GM12878 (cell line): ENCODE data around the gene ASAP2. TPM values are rescaled to one million over a fixed set of nuclear protein-coding genes. Genes with fewer than 3 reads are reported as not detected.

Experiments used
- ATAC-seq: fragments of 200-7000 bp; cut with Tn5 transposase; 3 replicates; pipeline ENCODE4 v1.9.1; 2020; ENCODE audit warnings: mild to moderate bottlenecking, moderate library complexity
- BruUV-seq: library from RNA; stranded (reverse); fragments of 400-500 nt; replicated peaks from 2 replicates; lab custom pipeline; 2021; lab: Mats Ljungman, UMichigan
- CTCF ChIA-PET: fragments of 300-600 bp; sonication (Branson Sonifier 250); formaldehyde crosslinking; extraction: SDS; loops from one replicate; lab custom pipeline; 2021; ENCODE audit warnings: inconsistent platforms; lab: Yijun Ruan, JAX
- POLR2A ChIA-PET: fragments of 350-600 bp; formaldehyde crosslinking; extraction: SDS; loops from one replicate; lab custom pipeline; 2021; ENCODE audit warnings: inconsistent platforms; lab: Charles Lee
- RAD21 ChIA-PET: fragments of 300-600 bp; sonication (Branson Sonifier 250); formaldehyde crosslinking; loops from one replicate; lab custom pipeline; 2023; ENCODE audit warnings: antibody characterized with exemption; ENCODE audit not compliant: unreplicated experiment; lab: Charles Lee
- SMC1A ChIA-PET: fragments of 300-600 bp; sonication (Branson Sonifier 250); formaldehyde crosslinking; loops from one replicate; lab custom pipeline; 2023; ENCODE audit not compliant: unreplicated experiment, uncharacterized antibody; lab: Charles Lee
- DNase-seq: peaks from one replicate; pipeline ENCODE4 v3.0.0-alpha.2; 2011; ENCODE audit warnings: low read depth, low spot score
- FAIRE-seq: peaks from 3 replicates; lab custom pipeline; 2011; peaks lifted over from hg19 to GRCh38; lab: Jason Lieb, UNC
- H2AFZ ChIP-seq: 2 replicates; pipeline ENCODE4 v1.6.0; 2011; ENCODE audit warnings: low read depth, low read length, control low read depth; ENCODE audit not compliant: control insufficient read depth
- H3K27ac ChIP-seq: 2 replicates; pipeline ENCODE4 v1.5.1; 2011; ENCODE audit warnings: control low read depth; ENCODE audit not compliant: control insufficient read depth, insufficient read depth
- H3K27me3 ChIP-seq, 2 experiments: replicated peaks in 1 of 2; 2 replicates each; pipeline versions ENCODE4 v1.6.0 to v1.6.1; 2011; ENCODE audit warnings: low read length in 1 of 2; ENCODE audit not compliant: control insufficient read depth in 2 of 2, insufficient read depth in 2 of 2
- H3K36me3 ChIP-seq, 2 experiments: 2 replicates each; pipeline ENCODE4 v1.5.1; 2011; ENCODE audit warnings: low read length in 1 of 2; ENCODE audit not compliant: control insufficient read depth in 2 of 2, insufficient read depth in 2 of 2
- H3K4me1 ChIP-seq: 2 replicates; pipeline ENCODE4 v1.6.1; 2011; ENCODE audit warnings: mild to moderate bottlenecking, low read length, moderate library complexity, mixed read lengths; ENCODE audit not compliant: control insufficient read depth, insufficient read depth
- H3K4me2 ChIP-seq: 2 replicates; pipeline ENCODE4 v1.6.0; 2011; ENCODE audit warnings: control low read depth; ENCODE audit not compliant: control insufficient read depth, insufficient read depth
- H3K4me3 ChIP-seq: fragments of 200-600 bp; sonication (generic); 2 replicates; pipeline ENCODE4 v1.5.1; 2016
- H3K79me2 ChIP-seq: 2 replicates; pipeline ENCODE4 v1.6.0; 2011; ENCODE audit warnings: low read length; ENCODE audit not compliant: control insufficient read depth, insufficient read depth
- H3K9ac ChIP-seq: 2 replicates; pipeline ENCODE4 v1.8.0; 2011; ENCODE audit warnings: low read length, control low read depth, mixed read lengths; ENCODE audit not compliant: control insufficient read depth, insufficient read depth
- H3K9me3 ChIP-seq: replicated peaks from 3 replicates; pipeline ENCODE4 v1.5.1; 2011; ENCODE audit warnings: mild to moderate bottlenecking, low read length; ENCODE audit not compliant: control insufficient read depth, insufficient read depth
- H4K20me1 ChIP-seq: 2 replicates; pipeline ENCODE4 v1.6.0; 2011; ENCODE audit not compliant: control insufficient read depth, insufficient read depth
- JUNB ChIP-seq: IDR thresholded peaks from 2 replicates; pipeline ENCODE4 v1.6.1; 2016; ENCODE audit warnings: antibody characterized with exemption, mild to moderate bottlenecking
- LARP7 ChIP-seq: fragments of 450-650 bp; IDR thresholded peaks from 2 replicates; pipeline ENCODE4 v1.6.1; 2017; ENCODE audit warnings: mild to moderate bottlenecking
- MXI1 ChIP-seq: fragments of 150-350 bp; IDR thresholded peaks from 2 replicates; pipeline ENCODE4 v1.6.1; 2011; ENCODE audit warnings: low read depth, mild to moderate bottlenecking, inconsistent platforms, low read length, improper control_type of control experiment
- YY1 ChIP-seq: IDR thresholded peaks from 2 replicates; pipeline ENCODE4 v1.6.1; 2011; ENCODE audit warnings: low read depth, mild to moderate bottlenecking, low read length
- WGBS: methylation state at CpG from one replicate; pipeline ENCODE4 v1.1.6; 2016; ENCODE audit warnings: low lambda C conversion rate; ENCODE audit not compliant: insufficient replicate concordance, insufficient coverage; ENCODE audit errors: missing lambda C conversion rate; 5-methylcytosine and 5-hydroxymethylcytosine counted together
- in situ Hi-C: fragments of 300-500 bp; cut with MboI; formaldehyde crosslinking; loops from 9 replicates; pipeline ENCODE4 v1.14.3; 2018; ENCODE audit warnings: mixed read lengths
- intact Hi-C: fragments of 100-400 bp; cut with micrococcal nuclease; formaldehyde crosslinking; loops from one replicate; pipeline ENCODE4 v1.14.2; 2022; ENCODE audit not compliant: unreplicated experiment
- polyA plus RNA-seq, 11 experiments: library from polyadenylated mRNA; depleted of rRNA in 4 of 11; unstranded in 6 of 11; stranded (reverse) in 5 of 11; fragments of >200 nt; fragmentation: Nextera tagmentation in 4 of 11; fragmentation: Illumina TruSeq in 1 of 11; extraction: Ambion mirVana in 4 of 11; extraction: Trizol in 1 of 11; gene quantifications; 1 replicate in 1 of 11; 2 replicates in 10 of 11; pipeline versions ENCODE4 v1.2.1 to v1.2.3, GENCODE V29; 2011 to 2016; ENCODE audit warnings: inconsistent platforms in 2 of 11, missing spikeins in 2 of 11, low read depth in 1 of 11
- total RNA-seq, 4 experiments: library from RNA; depleted of rRNA in 3 of 4; stranded (reverse); fragments of >200 nt in 3 of 4; fragmentation: Illumina TruSeq in 1 of 4; extraction: Trizol in 1 of 4; gene quantifications; 2 replicates each; pipeline versions ENCODE4 v1.2.1 to v1.2.3, GENCODE V29; 2013 to 2021

The ASAP2 gene
- total and polyA plus RNA-seq, 10 of the 15 experiments (the other 5 are each of a cell fraction or from before 2014, with no cell fraction given) = 0.05 to 0.27 (median 0.07) TPM; not detected in 4

- no peaks in the 10 kb centered on the region for H3K36me3 ChIP-seq
- in situ Hi-C loops (no loop called here), intact Hi-C loops (no loop called here)
- H3K4me3 ChIP-seq = no peak overlapping the region
- ATAC-seq (no peak), FAIRE-seq (no peak), DNase-seq (no peak)
- ChIA-PET RAD21 (interaction anchor here (1.2 kb wide), 1 partner anchor 26 kb away, joined by 4 read pairs; no protein-coding TSS in a partner anchor), SMC1A (interaction anchor here (0.8 to 1.2 kb wide), 2 partner anchors 12 to 36 kb away, joined by 3 read pairs; no protein-coding TSS in a partner anchor), CTCF (interaction anchor here (1.4 kb wide), 1 partner anchor 39 kb away, joined by 3 read pairs; no protein-coding TSS in a partner anchor), POLR2A (no interaction called here)
- H3K9ac ChIP-seq = no peak overlapping the region
- H3K4me1 ChIP-seq = peaks cover 3% of the 10 kb centered on the region
- H3K27ac ChIP-seq = no peak overlapping the region
- no peaks in the 10 kb centered on the region for H3K79me2 ChIP-seq
- WGBS = 62% methylated on average over 9 of the region's 9 CpGs
- H3K4me2 ChIP-seq = no peak overlapping the region
- no peaks in the 10 kb centered on the region for H4K20me1 ChIP-seq
- BruUV-seq = no TSS peak
- no peaks in the 10 kb centered on the region; a peak in 1 of 4 replicates for H3K27me3 ChIP-seq
- H3K9me3 ChIP-seq = peaks cover 2% of the 10 kb centered on the region; the same call in 2 of the 3 replicates
- no peak for TF ChIP-seq JUNB
- no peak overlapping the region for H2AFZ ChIP-seq
Measured at GRCh38 chr2:9179572-9180201, 26.9 kb upstream of the ASAP2 start.

DNA sequence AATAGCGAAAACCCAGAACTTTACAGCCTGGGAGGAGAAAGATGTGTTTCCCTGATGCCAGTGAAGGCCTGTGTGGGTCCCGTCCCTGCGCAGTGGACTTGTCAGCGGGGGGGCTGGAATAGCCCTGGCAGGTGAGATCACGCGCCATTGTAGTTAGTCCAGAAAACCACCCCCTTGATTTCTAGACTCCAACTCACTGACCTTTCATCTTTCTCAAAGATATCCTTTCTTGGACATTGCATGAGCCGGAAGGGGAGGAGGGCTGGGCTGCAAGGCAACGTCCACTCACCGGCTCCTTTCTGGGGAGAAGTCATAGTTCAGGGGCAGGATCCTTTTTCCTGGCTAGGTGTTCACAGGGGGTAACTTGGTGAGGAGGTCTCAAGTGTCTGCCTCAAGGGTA is 22.3 kb upstream of the ASAP2 start:
- CTCF ChIA-PET = no interaction called here
- Histone ChIP-seq H3K36me3 (no peaks in the 10 kb centered on the region), H3K4me3 (no peak overlapping the region)

More for the DNA sequence above, 22.3 kb upstream of the ASAP2 start:
- intact Hi-C loops = no loop called here
- no peak for ATAC-seq
- no peak overlapping the region for H3K27ac ChIP-seq
- ChIA-PET RAD21 (no interaction called here), SMC1A (no interaction called here), POLR2A (no interaction called here)
- H3K27me3 ChIP-seq = no peaks in the 10 kb centered on the region; a peak in 1 of 4 replicates
- peaks cover 2% of the 10 kb centered on the region; the same call in 2 of the 3 replicates for H3K9me3 ChIP-seq
- TF ChIP-seq YY1 (no peak), LARP7 (no peak), MXI1 (no peak)
- 74% methylated on average over 9 of the region's 9 CpGs for WGBS
- H3K4me1 ChIP-seq = no peaks in the 10 kb centered on the region
- no peak overlapping the region for H3K9ac ChIP-seq
- H4K20me1 ChIP-seq = no peaks in the 10 kb centered on the region
- no peak for FAIRE-seq
- DNase-seq = no peak
- H3K4me2 ChIP-seq = no peak overlapping the region
- in situ Hi-C loops = no loop called here
- no peaks in the 10 kb centered on the region for H3K79me2 ChIP-seq
- BruUV-seq = no TSS peak
- H2AFZ ChIP-seq = no peak overlapping the region
